ENCODE measurements around the gene PARD6B.
"Not testable (repeated sequence)": the region's sequence is repeated elsewhere in the genome, so short reads cannot be mapped to it uniquely, and the experiment has no call there.

PARD6B gene

DNA sequence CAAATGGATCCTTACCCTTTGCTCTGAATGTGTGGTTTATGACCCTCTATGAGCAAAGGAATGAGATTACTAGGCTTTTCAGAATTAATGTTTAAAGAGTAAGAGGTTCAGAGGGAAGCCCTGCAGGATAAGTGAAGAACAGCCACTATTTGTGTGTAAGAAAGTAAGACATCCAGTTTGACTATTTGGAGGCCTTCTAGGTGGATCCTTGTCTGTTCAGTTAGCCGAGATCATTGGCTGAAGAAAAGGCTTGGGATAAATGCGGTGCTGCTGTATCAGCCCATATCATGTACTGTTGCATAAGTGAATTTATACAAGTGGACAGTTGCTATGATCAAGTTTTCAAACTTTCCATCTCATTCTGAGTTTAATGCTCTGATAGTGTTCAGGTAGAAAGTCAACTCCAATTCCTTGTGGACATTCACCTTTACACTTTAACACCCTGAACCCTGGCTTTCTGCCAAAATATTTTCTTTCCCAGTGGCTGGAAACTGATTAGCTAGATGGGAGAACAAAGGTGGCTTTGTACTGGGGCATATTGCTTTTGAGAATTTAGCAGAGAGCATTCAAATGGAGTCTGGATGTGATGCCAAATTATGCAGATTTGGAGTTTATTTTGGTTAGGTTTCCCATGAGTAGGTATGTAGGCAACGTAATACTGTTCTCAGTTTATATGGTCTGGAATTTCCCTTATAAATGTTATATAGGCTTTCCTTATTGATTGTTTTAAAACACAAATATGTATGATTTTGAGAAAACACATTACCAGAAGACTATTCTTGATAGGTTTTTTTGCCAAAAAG lies 15.0 kb downstream of the PARD6B start:
- DNase-seq: peak; percentile 39

GRCh38 chr20:50747275-50747674 lies 15.9 kb downstream of the PARD6B start:
- DNase-seq: no peak

DNA sequence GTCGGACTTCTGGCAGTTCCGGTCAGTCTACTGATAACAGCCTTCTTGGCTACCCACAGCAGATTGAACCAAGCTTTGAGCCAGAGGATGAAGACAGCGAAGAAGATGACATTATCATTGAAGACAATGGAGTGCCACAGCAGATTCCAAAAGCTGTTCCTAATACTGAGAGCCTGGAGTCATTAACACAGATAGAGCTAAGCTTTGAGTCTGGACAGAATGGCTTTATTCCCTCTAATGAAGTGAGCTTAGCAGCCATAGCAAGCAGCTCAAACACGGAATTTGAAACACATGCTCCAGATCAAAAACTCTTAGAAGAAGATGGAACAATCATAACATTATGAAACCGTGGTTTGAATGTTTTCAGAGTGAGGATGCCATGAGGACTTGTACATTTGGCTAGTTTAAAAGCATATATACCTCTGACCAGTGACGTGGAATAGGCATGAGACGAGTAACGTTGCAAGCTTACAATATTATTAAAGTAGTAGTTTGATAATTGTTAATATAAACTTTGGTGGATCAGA lies 18.8 kb downstream of the PARD6B start:
- DNase-seq: no peak

GRCh38 chr20:50753152-50753551 lies 21.8 kb downstream of the PARD6B start:
- DNase-seq: no peak

DNA sequence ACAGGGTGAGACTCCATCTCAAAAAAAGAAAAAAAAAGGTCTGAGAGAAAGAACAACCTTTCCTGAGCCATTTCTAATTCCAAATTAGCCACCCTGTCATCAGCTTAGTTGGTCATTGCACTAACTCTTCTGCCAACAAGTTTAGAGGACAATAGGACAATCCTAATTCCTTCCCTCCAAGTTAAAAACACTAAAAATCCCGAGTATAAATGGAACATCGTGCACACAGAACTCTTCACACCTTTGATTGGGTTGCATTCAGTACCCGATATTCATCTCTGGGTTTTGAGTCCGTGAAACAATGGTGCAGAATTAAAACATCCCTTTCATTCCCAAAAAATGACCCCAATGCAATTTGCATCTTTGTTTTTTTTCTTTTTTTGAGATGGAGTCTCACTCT lies 23.0 kb downstream of the PARD6B start:
- DNase-seq: no peak

DNA sequence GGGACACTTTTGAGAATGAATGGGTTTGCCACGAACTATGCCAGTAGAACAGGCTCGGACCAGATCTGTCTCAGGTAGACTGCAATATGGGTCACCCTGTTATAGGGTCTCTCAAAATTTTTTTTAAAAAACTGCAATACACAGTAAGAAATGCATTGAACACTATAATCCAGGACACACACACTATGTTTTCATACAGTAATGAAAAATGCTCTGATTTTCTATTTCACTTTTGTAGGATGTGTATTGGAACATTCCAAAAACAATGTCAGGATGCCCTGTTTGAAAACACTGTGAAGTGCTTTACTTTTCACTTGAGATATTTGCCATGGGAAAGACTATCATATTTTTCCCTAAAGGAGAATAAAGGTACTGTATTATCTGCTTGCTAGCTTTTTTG lies 25.1 kb downstream of the PARD6B start:
- no peak for DNase-seq

DNA sequence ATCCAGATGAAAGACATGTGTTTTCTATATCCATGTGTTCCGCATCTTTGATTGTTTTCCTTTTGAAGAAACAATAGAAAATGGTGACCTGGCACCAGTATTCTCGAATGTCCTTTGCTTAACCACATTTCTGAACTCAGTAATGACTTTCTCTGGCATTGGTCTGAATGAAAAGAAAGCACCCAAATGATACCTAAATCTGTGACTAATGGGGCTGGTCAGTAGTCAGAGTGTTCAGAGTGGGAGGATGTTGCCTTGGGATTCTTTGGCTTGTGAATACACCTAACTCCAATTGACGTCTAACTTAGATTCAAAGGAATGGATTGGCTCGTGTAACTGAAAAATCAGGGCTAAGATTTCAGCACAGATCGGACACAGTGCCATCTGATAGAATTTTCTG lies 27.1 kb downstream of the PARD6B start:
- DNase-seq: no peak

- DNase-seq: no peak
Measured at GRCh38 chr20:50758992-50759391, 27.6 kb downstream of the PARD6B start.

DNA sequence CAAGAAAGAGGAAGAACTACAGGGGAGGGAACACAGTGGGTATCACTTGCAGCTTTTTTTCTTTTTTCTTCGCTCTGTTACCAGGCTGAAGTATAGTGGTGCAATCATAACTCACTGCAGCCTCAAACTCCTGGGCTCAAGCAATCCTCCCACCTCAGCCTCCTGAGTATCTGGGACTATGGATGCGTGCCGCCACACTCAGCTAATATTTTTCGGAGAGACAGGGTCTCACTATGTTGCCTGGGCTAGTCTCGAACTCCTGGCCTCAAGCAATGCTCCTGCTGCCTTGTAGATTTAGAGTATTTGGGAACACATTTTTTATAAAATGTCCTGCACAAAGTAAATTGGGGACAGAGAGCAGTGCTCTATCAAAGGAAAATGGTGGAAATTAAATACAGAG lies 28.3 kb downstream of the PARD6B start:
- no peak for DNase-seq

- no peak for DNase-seq
Measured at GRCh38 chr20:50762045-50762422, 30.7 kb downstream of the PARD6B start.

DNA sequence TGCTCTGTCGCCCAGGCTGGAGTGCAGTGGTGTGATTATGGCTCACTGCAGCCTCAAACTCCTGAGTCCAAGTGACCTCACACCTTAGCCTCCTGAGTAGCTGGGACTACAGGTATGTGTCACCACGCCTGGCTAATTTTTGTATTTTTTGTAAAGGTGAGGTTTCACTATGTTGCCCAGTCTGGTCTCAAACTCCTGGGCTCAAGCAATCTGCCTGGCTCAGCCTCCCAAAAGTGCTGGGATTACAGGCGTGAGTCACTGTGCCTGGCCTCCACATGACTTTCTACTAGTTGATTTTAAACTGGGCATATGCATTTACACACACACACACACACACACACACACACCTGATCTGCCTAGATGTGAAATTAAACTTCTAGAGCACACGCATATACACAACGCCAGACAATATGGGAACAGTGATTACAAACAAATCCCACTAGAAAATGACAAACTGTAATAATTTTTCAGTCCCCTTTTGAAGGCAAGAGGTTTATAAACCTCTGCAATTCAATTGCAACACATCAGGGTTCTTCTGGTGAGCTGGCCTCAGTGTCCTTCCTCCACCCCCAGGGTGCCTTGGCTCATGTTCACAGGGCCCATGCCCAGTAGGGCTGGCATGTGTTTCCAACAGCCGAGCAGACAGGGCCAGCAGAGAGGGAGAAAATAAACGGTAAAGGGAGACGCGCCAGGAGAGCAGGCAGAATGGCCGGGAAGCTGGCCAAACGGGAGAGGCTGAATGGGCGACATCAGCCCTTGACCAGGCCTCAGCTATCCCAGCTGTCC lies 31.2 kb downstream of the PARD6B start:
- DNase-seq: no peak

GRCh38 chr20:50763550-50764458 lies 32.4 kb downstream of the PARD6B start:
- not testable (repeated sequence) for DNase-seq

DNA sequence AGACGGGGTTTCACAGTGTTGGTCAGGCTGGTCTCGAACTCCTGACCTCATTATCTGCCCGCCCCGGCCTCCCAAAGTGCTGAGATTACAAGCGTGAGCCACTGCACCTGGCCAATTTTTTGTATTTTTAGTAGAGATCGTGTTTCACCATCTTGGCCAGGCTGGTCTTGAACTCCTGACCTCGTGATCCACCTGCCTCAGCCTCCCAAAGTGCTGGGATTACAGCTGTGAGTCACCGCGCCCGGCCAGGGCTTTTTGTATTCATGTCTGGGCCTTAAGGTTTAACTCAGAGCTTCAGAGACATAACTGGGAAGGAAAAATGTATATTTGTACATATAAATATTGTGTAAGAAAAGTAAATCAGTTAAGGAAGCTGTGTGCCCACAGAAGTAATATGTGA lies 33.9 kb downstream of the PARD6B start:
- DNase-seq: not testable (repeated sequence)

DNA sequence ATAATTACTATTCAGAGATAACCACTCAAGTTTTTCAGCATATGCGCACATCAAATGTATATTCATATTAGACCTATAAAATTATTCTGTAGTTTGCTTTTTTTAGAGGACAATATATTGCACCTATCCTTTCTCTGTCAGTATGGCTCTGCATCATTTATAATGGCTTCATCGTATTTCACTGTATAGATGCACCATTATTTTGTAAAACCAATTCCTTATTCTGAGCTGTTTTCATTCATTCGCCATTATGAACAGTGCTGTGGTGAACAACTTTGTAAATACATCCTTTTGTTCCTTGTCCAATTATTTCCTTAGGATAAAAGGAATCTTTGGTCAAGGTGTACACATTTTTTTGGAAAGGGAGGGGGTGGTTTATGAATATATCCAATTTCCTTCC lies 34.3 kb downstream of the PARD6B start:
- no peak for DNase-seq

- not testable (repeated sequence) for DNase-seq
Measured at GRCh38 chr20:50766955-50767809, 35.8 kb downstream of the PARD6B start.

- not testable (repeated sequence) for DNase-seq
Measured at GRCh38 chr20:50768991-50769390, 37.6 kb downstream of the PARD6B start.

DNA sequence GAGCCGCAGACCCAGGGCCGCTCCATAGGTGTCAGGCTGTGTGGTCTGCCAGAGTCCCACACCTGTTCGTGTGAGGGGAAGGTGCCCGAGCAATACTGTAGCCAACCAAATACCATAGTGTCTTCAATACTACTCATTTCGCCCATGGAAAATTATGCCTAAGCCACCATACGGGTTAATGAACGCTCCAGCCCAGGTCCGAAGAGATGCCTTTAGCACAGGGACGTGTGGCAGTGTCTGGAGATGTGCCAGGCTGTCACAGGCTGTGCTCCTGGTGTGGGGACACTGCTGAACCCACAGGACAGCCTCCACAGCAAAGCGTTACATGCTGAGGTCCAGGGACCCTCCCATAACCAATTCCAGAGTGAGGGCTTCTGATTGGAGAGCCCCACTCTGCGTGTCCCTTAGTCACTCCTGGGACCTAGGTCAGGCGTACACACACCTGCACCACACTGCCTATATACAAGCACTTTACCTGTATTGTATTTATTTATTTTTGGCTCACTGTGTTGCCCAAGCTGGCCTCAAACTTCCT lies 38.2 kb downstream of the PARD6B start:
- not testable (repeated sequence) for DNase-seq

- not testable (repeated sequence) for DNase-seq
Measured at GRCh38 chr20:50771419-50772080, 40.2 kb downstream of the PARD6B start.

DNA sequence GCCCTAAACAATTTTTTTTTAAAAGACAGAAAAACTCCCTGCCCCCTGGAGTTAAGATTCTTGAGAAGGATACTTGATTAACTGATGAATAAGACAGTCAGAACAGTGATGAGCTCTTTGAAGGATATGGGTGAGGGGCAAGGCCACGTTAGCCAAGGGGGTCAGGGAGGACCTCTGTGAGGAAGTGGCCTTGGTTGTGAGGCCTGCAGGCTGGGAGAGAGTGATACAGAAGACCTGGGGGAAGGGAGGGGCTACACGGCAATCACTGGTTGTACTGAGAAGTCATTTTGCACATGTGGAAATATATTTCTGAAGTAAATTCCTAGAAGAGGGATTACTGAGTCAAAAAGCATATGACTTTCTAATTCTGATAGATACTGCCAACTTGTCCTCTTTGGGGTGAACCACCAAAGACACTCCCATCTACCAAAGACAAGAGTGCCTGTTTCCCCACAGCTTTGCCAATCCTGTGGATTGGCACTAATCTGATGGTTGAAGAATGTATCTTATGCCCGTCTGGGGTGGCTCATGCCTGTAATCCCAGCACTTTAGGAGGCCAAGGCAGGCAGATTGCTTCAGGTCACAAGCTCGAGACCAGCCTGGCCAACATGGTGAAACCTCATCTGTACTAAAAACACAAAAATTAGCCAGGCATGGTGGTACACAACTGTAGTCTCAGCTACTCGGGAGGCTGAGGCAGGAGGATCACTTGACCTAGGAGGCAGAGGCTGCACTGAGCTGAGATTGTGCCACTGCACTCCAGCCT lies 41.2 kb downstream of the PARD6B start:
- no peak for DNase-seq

GRCh38 chr20:50774515-50774914 lies 43.1 kb downstream of the PARD6B start:
- DNase-seq: no peak
